HG02870 (cell line): ENCODE results near the gene NPSR1.
"Not testable (repeated sequence)": the region's sequence is repeated elsewhere in the genome, so short reads cannot be mapped to it uniquely, and the experiment has no call there.

ENCODE experiments used
- ATAC-seq: cut with Tn5 transposase; IDR thresholded peaks from one replicate; pipeline ENCODE4 v1.9.1; 2021; ENCODE audit warnings: mild to moderate bottlenecking, moderate library complexity; ENCODE audit not compliant: unreplicated experiment

The NPSR1 gene

DNA sequence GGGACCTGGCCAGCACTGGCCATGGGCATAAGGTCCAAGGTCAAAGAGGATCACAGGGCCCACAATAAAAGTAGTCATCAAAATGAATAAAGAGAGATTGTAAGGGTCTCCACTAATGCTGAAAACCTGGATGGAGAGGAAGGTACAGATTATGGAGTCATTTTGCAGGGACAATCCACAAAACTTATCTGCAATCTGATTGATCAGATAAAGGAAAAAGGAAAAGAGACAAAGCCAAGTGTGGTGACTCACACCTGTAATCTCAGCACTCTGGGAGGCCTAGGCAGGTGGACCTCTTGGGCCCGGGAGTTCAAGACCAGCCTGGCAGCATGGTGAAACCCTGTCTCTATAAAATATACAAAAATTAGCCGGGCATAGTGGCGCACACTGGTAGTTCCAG is 174.0 kb downstream of the NPSR1 start:
- no peak for ATAC-seq

DNA sequence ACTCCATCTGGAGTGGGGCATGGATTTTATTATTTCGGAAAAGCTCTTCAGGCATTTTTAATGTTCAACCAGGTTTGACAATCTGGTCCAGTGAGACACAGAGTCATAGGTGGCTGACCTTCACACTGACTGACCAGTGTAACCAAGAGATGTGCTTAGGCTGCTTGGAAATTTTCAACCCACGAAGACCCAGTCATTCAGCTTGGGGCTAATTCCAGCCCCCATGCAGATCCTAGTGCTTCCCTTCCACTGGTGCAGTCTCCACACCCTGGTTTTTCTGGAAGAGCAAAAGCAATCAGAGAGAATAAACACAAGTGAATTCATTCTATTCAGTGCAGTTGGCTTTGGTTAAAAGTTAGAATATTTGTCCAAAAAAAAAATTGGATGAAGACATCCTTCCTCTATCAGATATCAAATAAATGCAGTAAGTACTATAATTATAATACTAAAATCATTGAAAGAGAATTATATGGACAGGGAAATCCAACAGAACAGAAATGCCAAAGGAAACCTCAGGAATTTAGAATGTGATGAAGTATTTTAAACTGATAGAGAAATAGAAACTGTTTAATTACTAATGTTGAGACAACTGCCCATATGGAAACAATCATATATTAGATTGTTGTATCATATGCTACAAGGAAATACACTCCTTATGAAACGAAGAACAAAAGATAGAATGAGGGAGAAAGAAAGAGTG is 178.0 kb downstream of the NPSR1 start:
- no peak for ATAC-seq

DNA sequence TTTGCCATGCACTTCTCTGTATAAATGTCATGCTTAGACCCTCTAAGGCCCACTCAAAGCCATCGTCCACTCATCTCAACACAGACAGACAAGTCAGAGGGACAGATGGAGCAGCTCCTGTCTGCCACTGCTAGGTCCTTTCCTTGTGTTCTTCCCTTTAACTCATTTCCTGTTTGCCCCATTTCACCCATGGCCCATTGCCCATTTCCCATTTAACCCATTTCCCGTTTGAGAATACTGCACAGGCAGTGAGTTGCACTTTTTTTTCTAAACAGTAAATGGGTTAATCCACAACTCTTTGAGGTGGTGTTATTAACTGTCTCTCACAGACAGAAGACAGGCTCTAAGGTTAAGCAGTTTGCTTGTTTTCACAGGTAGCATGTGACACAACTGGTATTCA is 179.3 kb downstream of the NPSR1 start:
- no peak for ATAC-seq

GRCh38 chr7:34837801-34838201 is 179.8 kb downstream of the NPSR1 start:
- ATAC-seq, result no peak

DNA sequence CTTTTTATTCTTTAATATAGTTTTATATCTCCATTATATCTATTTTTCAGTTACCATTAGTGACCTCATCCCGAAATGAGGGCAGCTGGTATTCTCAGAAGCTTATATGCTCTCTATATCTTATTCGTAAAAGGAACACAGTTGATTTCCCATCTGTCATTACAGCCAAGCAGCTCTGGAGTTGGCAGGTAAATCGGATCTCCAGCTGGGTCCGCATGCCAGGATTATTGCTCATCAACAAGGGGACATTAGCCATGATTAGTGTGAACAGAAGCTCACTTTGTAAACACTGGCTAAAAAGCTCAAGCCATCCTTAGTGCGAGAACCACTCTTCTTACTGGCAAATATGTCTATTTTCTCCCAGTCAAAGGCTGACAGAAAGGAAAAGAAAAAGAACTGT is 180.3 kb downstream of the NPSR1 start:
- ATAC-seq, result no peak

DNA sequence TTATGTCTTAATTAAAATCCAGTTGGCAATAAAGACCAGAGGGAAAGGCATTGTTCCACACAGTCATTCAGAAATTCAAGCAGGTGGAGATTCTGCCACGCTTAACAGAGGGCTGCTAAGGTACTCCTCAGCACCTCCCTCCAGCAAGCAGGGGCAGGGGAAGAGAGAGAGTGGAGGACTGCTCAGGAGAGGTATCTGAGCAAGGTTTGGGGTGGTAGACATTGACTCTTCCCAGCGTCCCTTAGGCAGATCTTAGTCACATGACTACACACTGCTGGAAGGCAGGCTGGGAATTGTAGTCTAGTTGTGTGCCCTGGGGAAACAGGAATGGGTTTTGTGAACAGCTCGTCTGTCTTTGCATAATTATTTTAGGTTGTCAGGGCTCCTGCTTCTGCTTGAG is 181.6 kb downstream of the NPSR1 start:
- ATAC-seq, result no peak

DNA sequence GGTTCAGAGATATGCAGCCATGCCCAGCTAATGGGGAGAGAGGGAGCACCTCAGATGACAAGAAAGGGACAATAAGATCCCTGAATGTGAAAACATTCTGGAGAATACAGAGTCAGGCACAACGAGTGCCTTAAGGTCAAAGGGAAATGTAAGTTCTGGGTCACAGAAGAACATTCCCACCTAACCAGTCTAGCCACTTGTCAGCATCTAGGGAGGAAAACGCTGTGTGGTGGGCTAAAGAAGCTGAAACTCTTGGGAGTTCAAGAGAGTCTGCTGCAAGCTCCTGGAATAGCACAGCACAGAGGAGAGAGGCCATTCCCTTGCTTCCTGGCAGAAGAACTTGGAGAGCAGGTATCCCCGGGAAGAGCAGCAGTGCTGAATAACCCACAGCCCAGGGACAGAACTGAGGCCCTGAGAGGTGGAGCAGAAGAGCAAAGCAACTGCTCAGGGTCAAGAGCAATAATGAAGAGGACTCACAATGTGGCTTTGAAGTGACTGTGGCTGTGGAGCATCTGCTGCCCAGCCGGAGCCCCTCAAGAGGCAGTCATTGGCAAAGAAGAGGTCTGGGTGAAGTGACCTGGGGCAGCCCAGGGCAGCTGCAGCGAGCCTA is 182.3 kb downstream of the NPSR1 start:
- ATAC-seq, result no peak

DNA sequence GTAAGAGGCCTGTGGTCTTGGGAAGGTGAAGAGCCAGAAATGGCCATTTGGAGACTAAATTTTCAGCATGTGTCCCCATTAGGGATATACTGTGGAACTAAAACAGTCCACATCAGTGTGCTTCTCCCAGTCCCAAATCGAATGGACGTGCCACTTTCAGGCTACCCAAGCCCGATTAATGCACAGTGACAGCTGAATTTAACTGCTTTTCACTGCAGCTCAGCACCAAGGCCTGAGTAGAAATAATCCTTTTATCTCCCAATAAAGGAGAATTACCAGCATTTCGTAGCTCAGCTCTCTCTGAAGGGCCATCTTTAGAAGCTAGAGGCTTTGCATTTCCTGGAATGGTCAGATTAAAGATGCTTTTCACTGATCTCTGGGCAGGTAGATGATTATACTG is 183.3 kb downstream of the NPSR1 start:
- no peak for ATAC-seq

GRCh38 chr7:34842782-34843181 is 184.8 kb downstream of the NPSR1 start:
- ATAC-seq, result no peak

DNA sequence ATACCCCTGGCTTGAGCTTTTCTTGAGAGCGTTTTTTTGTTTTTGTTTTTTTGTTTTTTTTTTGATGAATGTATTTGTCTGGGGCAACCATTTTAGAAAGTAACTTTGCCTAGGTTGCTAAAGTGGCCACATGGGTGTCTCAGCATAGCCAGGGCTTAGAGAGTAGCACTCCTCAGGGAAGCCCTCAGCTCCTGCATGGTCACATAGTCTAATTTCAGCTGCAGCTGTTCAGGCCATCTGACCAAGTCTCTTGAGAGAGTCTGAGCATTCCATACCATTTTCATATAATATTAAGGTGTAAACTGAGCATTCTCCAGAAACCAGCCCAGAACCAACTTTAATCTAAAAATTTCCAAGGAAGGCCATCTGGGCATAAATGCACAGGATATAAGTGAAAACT is 186.4 kb downstream of the NPSR1 start:
- no peak for ATAC-seq

- no peak for ATAC-seq
Measured at GRCh38 chr7:34844936-34845665, 187.1 kb downstream of the NPSR1 start.

DNA sequence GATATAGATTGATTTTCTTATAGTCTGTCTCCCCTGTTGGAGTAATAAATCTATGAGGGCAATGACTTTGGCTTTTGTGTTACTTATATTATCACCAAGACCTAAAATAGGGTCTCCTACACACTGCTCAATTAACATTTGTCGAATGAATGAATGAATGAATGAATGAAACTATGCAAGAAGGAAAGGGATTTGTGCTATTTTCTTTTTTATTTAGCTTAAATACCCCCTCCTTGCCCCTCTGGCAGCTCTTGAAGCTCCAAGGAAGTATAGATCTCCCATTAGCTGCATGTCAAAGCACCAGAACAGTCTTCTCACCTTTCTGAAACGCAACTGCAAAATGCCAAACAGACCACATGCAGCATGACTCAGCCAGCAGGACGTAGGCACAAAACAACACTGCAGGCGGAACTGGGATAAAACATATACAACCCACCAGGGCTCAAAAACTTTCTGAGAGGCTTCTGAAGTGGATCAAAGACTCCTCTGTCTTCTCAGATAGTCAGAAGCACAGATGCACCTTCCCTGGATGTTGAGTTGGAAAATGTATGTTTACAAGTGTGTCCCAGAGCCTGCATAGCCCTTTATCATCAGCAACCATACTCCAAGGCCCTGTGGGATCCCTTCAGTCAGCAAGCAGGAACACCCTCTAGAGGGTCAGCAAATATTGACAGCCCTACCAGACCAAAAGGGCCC is 187.8 kb downstream of the NPSR1 start:
- ATAC-seq, result no peak

DNA sequence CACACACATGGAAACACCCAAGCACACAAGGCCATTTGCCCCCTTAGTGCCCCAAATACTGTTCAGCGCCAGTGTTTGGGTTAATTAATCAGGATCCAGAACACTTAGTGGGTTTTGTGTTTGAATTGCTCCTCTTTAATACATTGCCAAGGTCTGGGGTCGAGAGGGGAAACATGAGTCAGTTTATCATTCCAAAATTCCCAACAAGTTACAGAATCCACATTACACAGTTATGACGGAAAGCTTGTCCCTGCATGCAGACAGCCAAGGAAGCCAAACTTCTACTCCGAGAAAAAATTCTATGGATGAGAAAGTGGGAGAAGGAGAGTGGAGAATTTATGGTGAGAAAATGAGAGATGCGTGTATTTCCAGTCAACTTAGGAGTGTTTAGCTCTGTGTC is 189.0 kb downstream of the NPSR1 start:
- no peak for ATAC-seq

- no peak for ATAC-seq
Measured at GRCh38 chr7:34848670-34849069, 190.7 kb downstream of the NPSR1 start.

GRCh38 chr7:34849163-34849960 is 191.3 kb downstream of the NPSR1 start:
- ATAC-seq, result no peak

GRCh38 chr7:34849986-34850385 is 192.0 kb downstream of the NPSR1 start:
- no peak for ATAC-seq

GRCh38 chr7:34850681-34851080 is 192.7 kb downstream of the NPSR1 start:
- ATAC-seq, result no peak

DNA sequence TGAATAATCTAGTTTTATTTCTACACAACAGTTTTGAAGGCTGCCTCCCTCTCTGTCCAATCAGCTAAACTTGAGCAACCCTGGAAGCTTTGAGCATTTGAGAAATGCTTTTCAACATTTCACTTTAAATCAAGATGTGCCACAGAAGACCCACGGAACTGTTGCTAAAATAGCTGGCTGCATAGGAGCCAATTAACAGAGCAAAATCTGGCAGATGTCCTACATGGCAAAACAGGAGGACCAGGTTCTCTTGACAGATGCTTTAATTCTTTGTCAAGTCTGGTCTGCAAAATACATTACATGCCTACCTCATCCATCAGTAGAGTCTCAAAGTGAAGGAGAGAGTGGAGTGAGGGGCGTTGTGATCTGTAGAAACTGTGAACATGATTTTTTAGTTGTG is 193.4 kb downstream of the NPSR1 start:
- ATAC-seq, result no peak

GRCh38 chr7:34858444-34858843 is 200.4 kb downstream of the NPSR1 start:
- ATAC-seq, result not testable (repeated sequence)

DNA sequence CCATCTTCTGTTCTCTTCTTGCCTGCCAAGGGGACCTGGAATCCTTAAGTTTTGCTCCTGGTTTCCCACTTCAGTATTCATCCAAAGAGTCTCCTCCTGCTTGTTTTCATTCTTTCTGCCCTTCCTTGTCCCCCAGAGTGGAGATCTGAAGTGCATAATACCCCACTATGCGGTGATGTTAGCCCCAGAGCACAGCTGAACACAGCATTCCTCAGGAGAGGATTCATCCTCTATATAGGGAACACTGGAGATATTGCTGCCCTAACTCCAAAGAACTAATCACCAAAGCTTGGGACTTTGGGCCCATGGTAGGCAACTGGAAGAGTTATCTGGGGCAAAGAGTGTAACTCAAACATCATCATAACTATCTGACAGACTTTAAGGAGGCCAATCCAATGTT is 201.3 kb downstream of the NPSR1 start:
- not testable (repeated sequence) for ATAC-seq

DNA sequence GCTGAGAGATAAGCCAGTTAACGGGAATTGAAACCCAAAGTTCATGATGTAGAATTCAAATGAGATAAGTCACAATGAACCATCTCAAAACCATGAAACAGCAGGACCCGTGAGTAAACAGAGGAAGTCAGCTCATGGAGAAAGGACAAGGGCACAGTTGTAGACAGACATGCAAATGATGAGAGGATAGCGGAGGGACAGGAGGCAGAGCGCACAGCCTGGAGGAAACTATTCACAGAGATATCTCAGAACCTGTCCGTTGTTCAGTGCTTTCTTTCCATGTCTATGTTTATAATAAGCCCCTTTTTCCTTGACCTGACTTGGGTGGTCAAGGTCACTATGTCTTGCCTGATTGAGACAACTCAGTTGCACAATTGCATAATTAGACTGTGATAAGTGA is 208.2 kb downstream of the NPSR1 start:
- not testable (repeated sequence) for ATAC-seq
